SK-N-SH treated with all-trans-retinoic acid at 6 μM for 48 hours (cell line): ENCODE measurements around the gene LMOD3.

ENCODE experiments used
- ARNTL ChIP-seq: fragments of 450-650 bp; formaldehyde crosslinking; IDR thresholded peaks from 2 replicates; pipeline ENCODE4 v1.5.0; 2020; ENCODE audit warnings: low read depth, mild to moderate bottlenecking, moderate library complexity, borderline replicate concordance
- BACH2 ChIP-seq: fragments of 250-450 bp; sonication (Bioruptor Pico); IDR thresholded peaks from 2 replicates; pipeline ENCODE4 v1.9.0; 2021; ENCODE audit warnings: mild to moderate bottlenecking, borderline replicate concordance
- CREB5 ChIP-seq: fragments of 250-450 bp; sonication (Bioruptor Pico); IDR thresholded peaks from 2 replicates; pipeline ENCODE4 v1.5.1; 2020; ENCODE audit warnings: low read depth, mild to moderate bottlenecking, moderate library complexity
- CSRNP3 ChIP-seq: fragments of 250-450 bp; sonication (Bioruptor Pico); IDR thresholded peaks from 2 replicates; pipeline ENCODE4 v1.5.1; 2021; ENCODE audit warnings: mild to moderate bottlenecking, moderate library complexity
- ESRRG ChIP-seq: fragments of 250-450 bp; sonication (Bioruptor Pico); IDR thresholded peaks from 2 replicates; pipeline ENCODE4 v1.6.1; 2021; ENCODE audit warnings: mild to moderate bottlenecking
- ISL1 ChIP-seq: fragments of 250-450 bp; sonication (Bioruptor Pico); IDR thresholded peaks from 2 replicates; pipeline ENCODE4 v2.1.2; 2022; ENCODE audit warnings: mild to moderate bottlenecking, moderate library complexity
- PPARA ChIP-seq: fragments of 250-450 bp; sonication (Bioruptor Pico); IDR thresholded peaks from 2 replicates; pipeline ENCODE4 v1.5.0; 2020; ENCODE audit warnings: mild to moderate bottlenecking, borderline replicate concordance
- ZC3H10 ChIP-seq: fragments of 250-450 bp; sonication (Bioruptor Pico); IDR thresholded peaks from 2 replicates; pipeline ENCODE4 v1.5.1; 2021; ENCODE audit warnings: mild to moderate bottlenecking, moderate library complexity
- ZFP3 ChIP-seq: fragments of 250-450 bp; sonication (Bioruptor Pico); IDR thresholded peaks from 2 replicates; pipeline ENCODE4 v1.5.0; 2020; ENCODE audit warnings: mild to moderate bottlenecking, moderate library complexity
- ZFP30 ChIP-seq: fragments of 450-650 bp; formaldehyde crosslinking; IDR thresholded peaks from 2 replicates; pipeline ENCODE4 v1.5.0; 2022; ENCODE audit warnings: mild to moderate bottlenecking, moderate library complexity
- ZNF70 ChIP-seq: fragments of 450-650 bp; formaldehyde crosslinking; IDR thresholded peaks from 2 replicates; pipeline ENCODE4 v1.5.0; 2020; ENCODE audit warnings: mild to moderate bottlenecking, moderate library complexity
- ZNF8 ChIP-seq: fragments of 450-650 bp; formaldehyde crosslinking; IDR thresholded peaks from 2 replicates; pipeline ENCODE4 v1.5.0; 2020; ENCODE audit warnings: mild to moderate bottlenecking, moderate library complexity
- TF ChIP-seq, protein P1 (sequence below): fragments of 250-450 bp; sonication (Bioruptor Pico); IDR thresholded peaks from 2 replicates; pipeline ENCODE4 v1.8.0; 2021; ENCODE audit warnings: low read depth, mild to moderate bottlenecking, moderate library complexity, borderline replicate concordance
- TF ChIP-seq, protein P2 (sequence below): fragments of 250-450 bp; sonication (Bioruptor Pico); IDR thresholded peaks from 2 replicates; pipeline ENCODE4 v1.8.0; 2020; ENCODE audit warnings: mild to moderate bottlenecking, moderate library complexity, borderline replicate concordance

- no peak for TF ChIP-seq CSRNP3 (CRISPR knock-in tag)
- no peak for TF ChIP-seq ZNF8 (CRISPR knock-in tag)
- TF ChIP-seq ZC3H10 (CRISPR knock-in tag): no peak
- TF ChIP-seq, protein P1, sequence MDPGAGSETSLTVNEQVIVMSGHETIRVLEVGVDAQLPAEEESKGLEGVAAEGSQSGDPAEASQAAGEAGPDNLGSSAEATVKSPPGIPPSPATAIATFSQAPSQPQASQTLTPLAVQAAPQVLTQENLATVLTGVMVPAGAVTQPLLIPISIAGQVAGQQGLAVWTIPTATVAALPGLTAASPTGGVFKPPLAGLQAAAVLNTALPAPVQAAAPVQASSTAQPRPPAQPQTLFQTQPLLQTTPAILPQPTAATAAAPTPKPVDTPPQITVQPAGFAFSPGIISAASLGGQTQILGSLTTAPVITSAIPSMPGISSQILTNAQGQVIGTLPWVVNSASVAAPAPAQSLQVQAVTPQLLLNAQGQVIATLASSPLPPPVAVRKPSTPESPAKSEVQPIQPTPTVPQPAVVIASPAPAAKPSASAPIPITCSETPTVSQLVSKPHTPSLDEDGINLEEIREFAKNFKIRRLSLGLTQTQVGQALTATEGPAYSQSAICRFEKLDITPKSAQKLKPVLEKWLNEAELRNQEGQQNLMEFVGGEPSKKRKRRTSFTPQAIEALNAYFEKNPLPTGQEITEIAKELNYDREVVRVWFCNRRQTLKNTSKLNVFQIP (CRISPR knock-in tag): no peak
- TF ChIP-seq ZNF70: no peak
- no peak for TF ChIP-seq PPARA (CRISPR knock-in tag)
- TF ChIP-seq, protein P2, sequence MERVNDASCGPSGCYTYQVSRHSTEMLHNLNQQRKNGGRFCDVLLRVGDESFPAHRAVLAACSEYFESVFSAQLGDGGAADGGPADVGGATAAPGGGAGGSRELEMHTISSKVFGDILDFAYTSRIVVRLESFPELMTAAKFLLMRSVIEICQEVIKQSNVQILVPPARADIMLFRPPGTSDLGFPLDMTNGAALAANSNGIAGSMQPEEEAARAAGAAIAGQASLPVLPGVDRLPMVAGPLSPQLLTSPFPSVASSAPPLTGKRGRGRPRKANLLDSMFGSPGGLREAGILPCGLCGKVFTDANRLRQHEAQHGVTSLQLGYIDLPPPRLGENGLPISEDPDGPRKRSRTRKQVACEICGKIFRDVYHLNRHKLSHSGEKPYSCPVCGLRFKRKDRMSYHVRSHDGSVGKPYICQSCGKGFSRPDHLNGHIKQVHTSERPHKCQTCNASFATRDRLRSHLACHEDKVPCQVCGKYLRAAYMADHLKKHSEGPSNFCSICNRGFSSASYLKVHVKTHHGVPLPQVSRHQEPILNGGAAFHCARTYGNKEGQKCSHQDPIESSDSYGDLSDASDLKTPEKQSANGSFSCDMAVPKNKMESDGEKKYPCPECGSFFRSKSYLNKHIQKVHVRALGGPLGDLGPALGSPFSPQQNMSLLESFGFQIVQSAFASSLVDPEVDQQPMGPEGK (CRISPR knock-in tag): no peak
- no peak for TF ChIP-seq ARNTL (CRISPR knock-in tag)
- TF ChIP-seq BACH2 (CRISPR knock-in tag): no peak
- TF ChIP-seq ZFP3: no peak
- no peak for TF ChIP-seq ZFP30
- no peak for TF ChIP-seq ESRRG (CRISPR knock-in tag)
- no peak for TF ChIP-seq ISL1 (CRISPR knock-in tag)
- no peak for TF ChIP-seq CREB5
Observed at GRCh38 chr3:69058180-69058946, 64.0 kb downstream of the LMOD3 start.
